ENCODE measurements around the gene TACR1.

DNA sequence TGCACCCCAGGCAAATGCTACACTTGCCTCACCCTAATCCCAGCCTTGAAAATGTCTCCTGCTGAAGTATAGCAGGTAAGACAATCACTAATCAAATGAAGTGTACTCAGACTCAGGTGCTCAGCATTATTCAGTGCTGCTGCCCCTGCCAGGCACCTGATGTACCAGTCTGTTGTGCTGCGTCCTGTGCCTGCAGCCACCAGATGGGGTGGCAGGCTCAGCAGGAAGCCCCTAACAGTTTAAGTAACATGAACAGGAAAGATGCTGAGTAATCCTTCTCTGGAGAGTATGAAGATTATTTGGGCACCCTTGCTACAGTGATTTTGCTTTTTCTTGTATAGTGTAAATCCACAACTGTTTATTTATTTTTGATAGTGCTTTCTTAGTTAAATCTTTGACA is 69.1 kb downstream of the TACR1 start:
- no peak for TF ChIP-seq POLR2AphosphoS5 (IDR thresholded peaks at IDR 0.05; ENCODE audit: low read depth, low read length)
- TF ChIP-seq POLR2A (IDR thresholded peaks at IDR 0.05; ENCODE audit: low read depth, low read length) = no peak
- TF ChIP-seq TAF1 (IDR thresholded peaks at IDR 0.05; ENCODE audit: low read depth, low read length) = no peak
- no peak for TF ChIP-seq SPI1 (IDR thresholded peaks at IDR 0.05; ENCODE audit: low read depth, low read length)
- TF ChIP-seq POU2F2 (IDR thresholded peaks at IDR 0.05; ENCODE audit: low read depth, low read length) = no peak
- TF ChIP-seq PAX5 (IDR thresholded peaks at IDR 0.05; ENCODE audit: insufficient read depth, low read length, severe bottlenecking) = no peak
